Left ventricle myocardium inferior (tissue), 1 donor: ENCODE data around the gene USP9X. TPM values are rescaled to one million over a fixed set of nuclear protein-coding genes. Genes with fewer than 3 reads are reported as not detected.

ENCODE experiments used
- DNase-seq: peaks from one replicate; pipeline ENCODE4 v3.0.0-alpha.2; 2020
- H3K27ac ChIP-seq: fragments of 200-600 bp; replicated peaks from 2 replicates; pipeline ENCODE4 v1.8.0; 2021
- H3K27me3 ChIP-seq: fragments of 200-600 bp; 2 replicates; pipeline ENCODE4 v1.8.0; 2021; ENCODE audit warnings: low read depth
- H3K36me3 ChIP-seq: fragments of 200-600 bp; 2 replicates; pipeline ENCODE4 v1.8.0; 2021
- H3K4me1 ChIP-seq: fragments of 200-600 bp; 2 replicates; pipeline ENCODE4 v1.8.0; 2021
- H3K4me3 ChIP-seq: fragments of 200-600 bp; 2 replicates; pipeline ENCODE4 v1.8.0; 2021; ENCODE audit warnings: mild to moderate bottlenecking, moderate library complexity
- H3K9me3 ChIP-seq: fragments of 200-600 bp; replicated peaks from 2 replicates; pipeline ENCODE4 v1.8.0; 2021
- CTCF ChIP-seq: fragments of 200-600 bp; IDR thresholded peaks from 2 replicates; pipeline ENCODE4 v1.8.0; 2021; ENCODE audit warnings: antibody characterized with exemption, mild to moderate bottlenecking, borderline replicate concordance
- intact Hi-C: fragments of 100-400 bp; cut with micrococcal nuclease; formaldehyde crosslinking; loops from one replicate; pipeline ENCODE4 v1.11.0; 2022
- total RNA-seq: library from RNA; stranded (reverse); fragmentation: NEBNext Ultra II Directional; extraction: Animal tissue kit (Norgen Biotek cat#: 25700); gene quantifications from one replicate; pipeline ENCODE4 v1.2.1, GENCODE V29; 2021
- donor health status: DM: no; HTN: yes; CAD: no; lungs with severe emphysema.

The USP9X gene
- total RNA-seq, 1 donor from 2014 or later, result 50.9 TPM

- no peak overlapping the region for H3K4me3 ChIP-seq
- DNase-seq, result no peak
- H3K27me3 ChIP-seq, result no peaks in the 10 kb centered on the region
- no peak overlapping the region for H3K27ac ChIP-seq
- intact Hi-C loops, result no loop called here
- no peak for TF ChIP-seq CTCF
- no peaks in the 10 kb centered on the region for H3K4me1 ChIP-seq
- no peaks in the 10 kb centered on the region for H3K9me3 ChIP-seq
- H3K36me3 ChIP-seq, result no peaks in the 10 kb centered on the region
Observed at GRCh38 chrX:41064018-41064417, 21.2 kb upstream of the USP9X start.

GRCh38 chrX:41066391-41066790 is 18.9 kb upstream of the USP9X start:
- no peaks in the 10 kb centered on the region for H3K4me1 ChIP-seq
- H3K27me3 ChIP-seq, result no peaks in the 10 kb centered on the region
- H3K9me3 ChIP-seq, result no peaks in the 10 kb centered on the region
- intact Hi-C loops, result no loop called here
- no peaks in the 10 kb centered on the region for H3K36me3 ChIP-seq
- H3K4me3 ChIP-seq, result no peak overlapping the region
- H3K27ac ChIP-seq, result no peak overlapping the region
- no peak for DNase-seq
- no peak for TF ChIP-seq CTCF

- no peak overlapping the region for H3K4me3 ChIP-seq
- H3K27ac ChIP-seq, result no peak overlapping the region
- no peak for DNase-seq
- no peaks in the 10 kb centered on the region for H3K36me3 ChIP-seq
- no peaks in the 10 kb centered on the region for H3K9me3 ChIP-seq
- intact Hi-C loops, result no loop called here
- TF ChIP-seq CTCF, result no peak
- H3K27me3 ChIP-seq, result no peaks in the 10 kb centered on the region
- H3K4me1 ChIP-seq, result no peaks in the 10 kb centered on the region
Observed at GRCh38 chrX:41066969-41067368, 18.3 kb upstream of the USP9X start.

- no peaks in the 10 kb centered on the region for H3K4me1 ChIP-seq
- intact Hi-C loops, result no loop called here
- TF ChIP-seq CTCF, result no peak
- H3K9me3 ChIP-seq, result no peaks in the 10 kb centered on the region
- H3K4me3 ChIP-seq, result no peak overlapping the region
- no peaks in the 10 kb centered on the region for H3K27me3 ChIP-seq
- no peak overlapping the region for H3K27ac ChIP-seq
- no peak for DNase-seq
- H3K36me3 ChIP-seq, result no peaks in the 10 kb centered on the region
Observed at GRCh38 chrX:41067721-41068120, 17.5 kb upstream of the USP9X start.

- H3K27me3 ChIP-seq, result no peaks in the 10 kb centered on the region
- no peak for TF ChIP-seq CTCF
- DNase-seq, result no peak
Observed at GRCh38 chrX:41076742-41077141, 8.5 kb upstream of the USP9X start.

GRCh38 chrX:41081821-41082220 is 3.4 kb upstream of the USP9X start:
- no peaks in the 10 kb centered on the region for H3K36me3 ChIP-seq
- no peak overlapping the region for H3K4me3 ChIP-seq
- H3K27me3 ChIP-seq, result no peaks in the 10 kb centered on the region
- intact Hi-C loops, result no loop called here
- no peak for TF ChIP-seq CTCF
- peaks cover 15% of the 10 kb centered on the region for H3K4me1 ChIP-seq
- no peak for DNase-seq
- H3K27ac ChIP-seq, result no peak overlapping the region
- H3K9me3 ChIP-seq, result no peaks in the 10 kb centered on the region

More at GRCh38 chrX:41076742-41077141, 8.5 kb upstream of the USP9X start:
- H3K36me3 ChIP-seq, result no peaks in the 10 kb centered on the region
- intact Hi-C loops, result no loop called here
- no peaks in the 10 kb centered on the region for H3K9me3 ChIP-seq
- no peaks in the 10 kb centered on the region for H3K4me1 ChIP-seq
- no peak overlapping the region for H3K4me3 ChIP-seq
- no peak overlapping the region for H3K27ac ChIP-seq
